SH-SY5Y (cell line): ENCODE data around the gene AKAP8L.

ENCODE experiments used
- GATA2 ChIP-seq: IDR thresholded peaks from 2 replicates; pipeline ENCODE4 v1.6.1; 2011; ENCODE audit warnings: mild to moderate bottlenecking, low read depth, low read length
- GATA3 ChIP-seq: IDR thresholded peaks from 2 replicates; pipeline ENCODE4 v1.6.1; 2011; ENCODE audit warnings: low read depth, mild to moderate bottlenecking, low read length, moderate library complexity

The AKAP8L gene

DNA sequence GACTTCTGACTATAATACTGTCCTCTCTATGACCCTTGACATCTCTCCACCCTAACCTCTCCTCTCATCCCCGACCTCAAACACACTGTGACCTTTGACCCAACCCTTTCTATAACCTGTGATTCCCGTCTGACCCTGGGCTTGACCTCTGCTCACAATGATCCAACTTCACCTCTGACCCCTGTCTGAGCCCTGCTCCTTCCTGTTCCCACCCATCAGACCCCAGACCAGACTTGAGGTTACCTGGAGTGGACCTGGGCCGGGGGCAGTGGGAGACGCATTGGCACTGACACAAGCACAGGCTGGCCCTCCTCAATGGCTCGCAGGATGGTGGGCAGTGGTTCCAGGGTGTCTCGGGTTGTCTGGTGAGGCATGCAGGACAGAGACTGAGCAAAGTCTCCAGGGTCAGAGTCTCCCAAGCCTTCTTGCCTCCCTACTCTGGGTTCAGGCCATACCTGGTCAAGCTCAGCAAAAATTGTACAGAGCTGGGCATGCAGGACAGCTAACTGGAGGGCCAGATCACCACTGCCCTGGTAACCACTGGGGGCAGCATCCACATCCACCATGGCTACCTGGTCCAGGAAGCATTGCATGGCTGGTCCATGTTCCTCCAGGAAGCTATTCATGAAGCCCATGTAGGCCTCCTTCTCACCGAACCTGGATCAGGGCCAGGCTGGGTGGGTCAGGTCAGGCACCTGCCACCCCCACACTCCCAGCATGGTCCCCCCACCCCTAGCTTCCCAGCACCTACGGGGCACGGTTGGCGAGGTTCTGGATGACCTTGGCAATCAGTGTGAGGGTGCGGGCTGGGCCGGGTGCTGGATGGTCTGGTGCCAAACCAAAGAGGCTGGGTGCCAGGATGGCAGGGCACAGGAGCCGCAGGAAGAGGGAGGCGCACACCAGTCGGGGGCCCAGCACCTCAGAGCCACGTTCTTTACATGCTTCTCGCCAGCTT is 35.4 kb upstream of the AKAP8L start:
- TF ChIP-seq GATA2, result no peak
- TF ChIP-seq GATA3, result no peak

GRCh38 chr19:15453091-15453578 is 34.3 kb upstream of the AKAP8L start:
- no peak for TF ChIP-seq GATA2
- TF ChIP-seq GATA3, result no peak

DNA sequence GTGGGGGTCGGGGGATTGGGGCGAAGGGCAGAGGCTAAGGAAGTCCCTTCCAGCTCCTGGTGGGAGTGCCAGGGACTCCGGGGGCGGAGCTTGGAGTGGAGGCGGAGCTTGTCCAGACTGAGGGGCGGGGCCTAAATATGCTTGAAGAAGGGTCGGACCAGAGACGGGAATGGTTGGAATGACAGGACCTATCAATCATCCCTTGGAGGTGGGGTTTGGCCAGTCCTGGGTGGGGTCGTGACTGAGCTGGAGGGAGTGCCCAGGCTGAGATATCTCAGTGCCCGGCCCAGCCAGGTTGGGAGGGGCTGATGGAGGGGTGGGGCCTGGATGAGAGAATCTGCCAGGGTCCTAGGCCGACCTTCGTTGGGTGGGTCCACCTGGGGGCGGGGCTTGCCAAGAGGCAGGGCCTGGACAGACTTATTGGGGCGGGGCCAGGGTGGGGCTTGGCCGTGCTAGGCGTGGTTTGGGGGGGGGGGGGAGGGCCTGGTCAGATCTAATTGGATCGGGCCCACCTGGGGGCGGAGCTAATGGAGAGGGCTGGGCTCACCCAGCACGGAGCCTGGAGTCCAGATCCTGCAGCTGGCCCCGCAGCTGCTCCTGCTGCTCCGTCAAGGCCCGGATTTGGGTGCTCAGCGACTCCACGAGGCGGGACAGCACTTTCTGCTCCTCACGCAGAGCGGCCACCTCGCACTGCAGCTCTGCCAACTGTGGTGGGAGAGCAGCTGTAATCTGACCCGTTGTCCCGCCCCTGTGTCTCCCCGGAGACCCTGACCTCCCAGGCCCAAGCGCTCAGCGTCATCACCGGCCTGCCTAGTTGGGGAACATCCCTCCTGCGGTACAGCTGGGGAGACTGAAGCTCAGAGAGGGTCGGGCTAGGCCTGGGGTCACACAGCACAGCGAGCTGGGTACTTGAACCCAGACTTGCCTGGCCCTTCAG is 33.6 kb upstream of the AKAP8L start:
- TF ChIP-seq GATA3 (no peak), GATA2 (no peak)

DNA sequence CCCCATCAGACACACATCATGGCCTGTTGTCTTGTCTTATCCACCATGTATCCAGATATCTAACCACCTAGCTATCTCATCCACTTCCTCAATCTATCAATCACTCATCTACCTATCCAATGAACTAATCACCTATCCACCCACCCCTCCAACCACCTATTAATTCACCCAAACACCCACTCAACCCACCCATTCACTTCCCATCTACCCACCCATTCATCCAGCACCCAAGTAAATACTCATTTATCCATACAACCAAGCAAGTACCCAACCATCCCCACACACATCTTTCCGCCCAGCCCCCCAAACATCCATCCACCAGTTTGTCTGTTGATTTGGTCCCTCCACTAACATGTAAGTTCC is 31.7 kb upstream of the AKAP8L start:
- no peak for TF ChIP-seq GATA3
- TF ChIP-seq GATA2, result no peak

GRCh38 chr19:15449620-15450527 is 31.1 kb upstream of the AKAP8L start, which contains the start of gene WIZ:
TSS of gene WIZ (minus strand) at chr19:15449956. CDS start at chr19:15448307, 1,649 bp downstream.
- TF ChIP-seq GATA3, result no peak
- no peak for TF ChIP-seq GATA2

DNA sequence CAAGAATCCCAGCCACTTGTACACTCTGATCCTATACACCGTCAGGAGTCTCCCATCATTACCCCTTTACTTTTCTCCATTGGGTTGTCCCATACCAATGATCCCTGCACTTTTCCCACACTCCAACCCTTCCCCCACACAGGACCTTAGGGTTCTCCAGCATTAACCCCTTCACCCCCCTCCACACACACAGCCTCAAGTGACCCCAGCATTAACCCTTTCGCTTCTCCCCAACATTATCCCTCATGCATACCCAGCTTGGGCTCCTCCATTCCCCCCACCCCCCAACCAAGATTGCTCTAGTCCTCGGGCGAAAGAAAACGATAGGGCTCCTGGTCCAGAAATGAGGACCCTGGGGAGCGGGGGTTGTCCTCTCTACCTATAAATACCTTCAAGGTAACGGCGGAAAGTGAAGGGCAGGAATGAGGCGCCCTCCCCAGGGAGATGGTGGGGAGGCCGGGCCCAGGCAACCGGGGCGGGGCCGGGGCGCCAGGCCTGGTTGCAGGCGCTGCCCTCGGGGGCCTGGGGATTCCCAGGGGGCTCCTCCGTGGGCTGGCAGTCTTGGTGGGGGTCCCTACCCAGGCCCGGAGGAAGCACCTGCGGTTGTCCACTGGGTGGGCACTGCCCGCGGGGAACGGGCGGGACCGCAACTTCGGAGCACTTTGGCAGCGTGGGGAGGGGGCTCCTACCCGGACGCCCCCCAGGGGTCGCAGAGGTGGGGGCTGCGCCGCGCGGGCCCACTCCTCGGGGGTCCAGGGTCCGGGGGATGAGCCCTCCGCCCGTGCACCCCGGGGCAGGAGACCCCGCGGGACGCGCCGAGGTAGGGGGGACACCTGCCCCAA is 30.2 kb upstream of the AKAP8L start:
- TF ChIP-seq GATA3 (no peak), GATA2 (no peak)

GRCh38 chr19:15448044-15448777 is 29.4 kb upstream of the AKAP8L start:
- no peak for TF ChIP-seq GATA3
- no peak for TF ChIP-seq GATA2

- no peak for TF ChIP-seq GATA3
- TF ChIP-seq GATA2, result no peak
Observed at GRCh38 chr19:15447057-15447456, 28.3 kb upstream of the AKAP8L start.

- TF ChIP-seq GATA2 (no peak), GATA3 (no peak)
Observed at GRCh38 chr19:15445807-15446376, 27.1 kb upstream of the AKAP8L start.

GRCh38 chr19:15445227-15445605 is 26.4 kb upstream of the AKAP8L start:
- TF ChIP-seq GATA2, result no peak
- no peak for TF ChIP-seq GATA3

GRCh38 chr19:15444505-15445226 is 25.9 kb upstream of the AKAP8L start:
- TF ChIP-seq GATA3, result no peak
- TF ChIP-seq GATA2, result no peak
